Measurements from ENCODE around the gene RHOT2.
A peak's percentile ranks its signal among the peaks of the same experiment; 100 is the strongest.

The RHOT2 gene

GRCh38 chr16:632486-633335 lies 35.2 kb upstream of the RHOT2 start:
- no peak for DNase-seq

- no peak for DNase-seq
Measured at GRCh38 chr16:633336-634050, 34.4 kb upstream of the RHOT2 start.

GRCh38 chr16:634051-634670 lies 33.8 kb upstream of the RHOT2 start:
- no peak for DNase-seq

GRCh38 chr16:634996-635395 lies 32.9 kb upstream of the RHOT2 start:
- no peak for DNase-seq

GRCh38 chr16:635573-636205 lies 32.2 kb upstream of the RHOT2 start:
- DNase-seq: no peak

GRCh38 chr16:636206-637080 lies 31.5 kb upstream of the RHOT2 start, which contains the start of gene METTL26:
Gene METTL26 (minus strand): TSS chr16:636305. CDS start chr16:636290, 15 bp downstream.
- peak; percentile 88 for DNase-seq

GRCh38 chr16:637081-638018 lies 30.6 kb upstream of the RHOT2 start:
- DNase-seq: peak; percentile 79

GRCh38 chr16:638034-638543 lies 29.8 kb upstream of the RHOT2 start:
- DNase-seq: no peak

GRCh38 chr16:638836-639235 lies 29.1 kb upstream of the RHOT2 start:
- no peak for DNase-seq

- DNase-seq: no peak
Measured at GRCh38 chr16:640614-641013, 27.3 kb upstream of the RHOT2 start.

GRCh38 chr16:641326-642188 lies 26.4 kb upstream of the RHOT2 start, which contains the start of gene MCRIP2:
Gene MCRIP2 (plus strand): TSS chr16:641828. CDS start chr16:641992, 164 bp downstream.
- peak; percentile 38 for DNase-seq

GRCh38 chr16:642189-643049 lies 25.5 kb upstream of the RHOT2 start:
- DNase-seq: no peak

- no peak for DNase-seq
Measured at GRCh38 chr16:643050-643368, 24.9 kb upstream of the RHOT2 start.

GRCh38 chr16:644556-644955 lies 23.4 kb upstream of the RHOT2 start:
- no peak for DNase-seq

GRCh38 chr16:645852-646678 lies 21.9 kb upstream of the RHOT2 start:
- DNase-seq: no peak

- no peak for DNase-seq
Measured at GRCh38 chr16:646679-647172, 21.2 kb upstream of the RHOT2 start.

GRCh38 chr16:647173-647902 lies 20.6 kb upstream of the RHOT2 start:
- no peak for DNase-seq

Measured in activated CD4-positive, alpha-beta T cell treated with anti-CD3 and anti-CD28 coated beads for 1 hour (primary cell).